Spleen (tissue), 11 donors: ENCODE measurements around the gene LRRC4C. TPM values are rescaled to one million over a fixed set of nuclear protein-coding genes. Genes with fewer than 3 reads are reported as not detected.

Experiments
- DNase-seq: peaks from one replicate; pipeline ENCODE4 v3.0.0-alpha.2; 2020
- H3K27ac ChIP-seq, 8 donors: fragments of 200-600 bp; sonication (generic) in 7 of 8; 1 replicate in 4 of 8; 2 replicates in 4 of 8; pipeline versions ENCODE4 v1.5.0 to v1.8.0; 2016 to 2021; ENCODE audit warnings: inconsistent platforms in 4 of 8, mild to moderate bottlenecking in 4 of 8, moderate library complexity in 1 of 8
- H3K27me3 ChIP-seq, 7 donors: fragments of 200-600 bp; sonication (generic) in 6 of 7; replicated peaks in 1 of 7; 1 replicate in 4 of 7; 2 replicates in 3 of 7; pipeline versions ENCODE4 v1.5.0 to v1.8.0; 2016 to 2021; ENCODE audit warnings: inconsistent platforms in 3 of 7, mild to moderate bottlenecking in 1 of 7
- H3K36me3 ChIP-seq, 6 donors: fragments of 200-600 bp; sonication (generic) in 5 of 6; 1 replicate in 4 of 6; 2 replicates in 2 of 6; pipeline versions ENCODE4 v1.5.0 to v1.8.0; 2016 to 2021; ENCODE audit warnings: inconsistent platforms in 2 of 6
- H3K4me1 ChIP-seq, 6 donors: fragments of 200-600 bp; sonication (generic) in 5 of 6; 1 replicate in 3 of 6; 2 replicates in 3 of 6; pipeline versions ENCODE4 v1.5.0 to v1.8.0; 2016 to 2021; ENCODE audit warnings: inconsistent platforms in 3 of 6
- H3K4me3 ChIP-seq, 8 donors: fragments of 200-600 bp; sonication (generic) in 7 of 8; 1 replicate in 4 of 8; 2 replicates in 4 of 8; pipeline versions ENCODE4 v1.5.0 to v1.8.0; 2016 to 2021; ENCODE audit warnings: inconsistent platforms in 4 of 8, mild to moderate bottlenecking in 4 of 8, moderate library complexity in 2 of 8
- H3K9me3 ChIP-seq, 8 donors: fragments of 200-600 bp; sonication (generic) in 7 of 8; 1 replicate in 4 of 8; 2 replicates in 4 of 8; pipeline versions ENCODE4 v1.5.0 to v1.8.0; 2016 to 2021; ENCODE audit warnings: inconsistent platforms in 4 of 8
- CTCF ChIP-seq, 11 experiments: fragments of 200-600 bp in 7 of 11; fragments of 450-650 bp in 4 of 11; sonication (generic) in 4 of 11; IDR thresholded peaks in 8 of 11; conservative IDR thresholded peaks in 3 of 11; 1 replicate in 7 of 11; 2 replicates in 4 of 11; pipeline versions ENCODE4 v1.4.0 to v1.8.0; 2016 to 2021; ENCODE audit warnings: antibody characterized with exemption in 11 of 11, inconsistent platforms in 4 of 11, mild to moderate bottlenecking in 1 of 11
- POLR2A ChIP-seq, 3 donors: fragments of 450-650 bp; IDR thresholded peaks; one replicate each; pipeline ENCODE4 v1.5.1; 2017; ENCODE audit warnings: antibody characterized with exemption in 3 of 3, mild to moderate bottlenecking in 1 of 3
- POLR2AphosphoS5 ChIP-seq, 3 donors: sonication (generic); formaldehyde crosslinking; IDR thresholded peaks; one replicate each; pipeline ENCODE4 v1.5.1; 2017; ENCODE audit warnings: antibody characterized with exemption in 3 of 3
- WGBS, 5 donors: extraction: QIAGEN DNeasy Blood & Tissue Kit in 3 of 5; methylation state at CpG; one replicate each; pipeline versions ENCODE4 v1.1.5 to v1.1.7; 2013 to 2018; 5-methylcytosine and 5-hydroxymethylcytosine counted together
- intact Hi-C: fragments of 100-400 bp; cut with DNase I; formaldehyde crosslinking; loops from one replicate; pipeline ENCODE4 v1.15.0; 2023; ENCODE audit warnings: low total_unique reads
- polyA plus RNA-seq, 3 donors: library from polyadenylated mRNA; stranded (reverse); fragments of 200-250 nt; gene quantifications; one replicate each; pipeline ENCODE4 v1.2.1, GENCODE V29; 2013
- total RNA-seq, 7 donors: library from RNA; depleted of rRNA in 3 of 7; stranded (reverse); fragments of >200 nt in 3 of 7; fragmentation: NEBNext Ultra II Directional in 4 of 7; extraction: Animal tissue kit (Norgen Biotek cat#: 25700) in 4 of 7; gene quantifications; one replicate each; pipeline versions ENCODE4 v1.1.0 to v1.2.1, GENCODE V29; 2016 to 2021
- donor health status: healthy with polysubstance abuse.
- donor health status: DM: no; HTN: no; CAD: no; lungs with moderate emphysema.
- donor health status: DM: no; HTN: no; CAD: no.
- donor health status: Bipolar disorder and iron deficiency.
- donor health status: healthy.
- donor health status: DM: no; HTN: no; CAD: no.
- donor health status: DM: yes; HTN: yes; CAD: no.

Gene LRRC4C
- total and polyA plus RNA-seq, 10 donors: 0.15 to 8.9 (median 1.9) TPM

DNA sequence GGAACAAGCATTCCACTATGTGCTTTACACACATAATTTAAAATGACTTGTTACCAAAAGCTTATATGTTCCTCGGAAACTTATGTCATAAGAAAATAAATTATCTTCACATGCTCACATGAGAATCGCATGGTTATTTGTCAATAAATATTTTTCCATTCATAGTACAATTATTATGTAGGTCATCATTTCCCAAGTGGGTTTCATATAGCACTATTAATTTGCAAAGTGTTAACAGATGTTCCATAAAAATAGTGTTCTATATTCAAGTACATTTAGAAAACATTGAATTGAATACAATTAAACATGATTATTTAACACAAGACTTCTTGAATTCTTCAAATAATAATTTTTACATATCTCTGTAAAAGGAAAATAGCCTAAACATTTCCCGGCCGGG lies 23.9 kb downstream of the LRRC4C start:
- DNase-seq: no peak
- no peak for TF ChIP-seq POLR2A (IDR thresholded peaks at IDR 0.05)
- TF ChIP-seq POLR2AphosphoS5 (IDR thresholded peaks at IDR 0.05): no peak
- no peak for TF ChIP-seq CTCF (IDR thresholded peaks at IDR 0.05 in 8 of 11, conservative IDR thresholded peaks at IDR 0.05 in 3 of 11)
- 80 to 93% (median 88%) methylated on average over 4 of the region's 4 CpGs for WGBS, 5 donors
- Histone ChIP-seq H3K4me1 (no peaks in the 10 kb centered on the region), H3K4me3 (no peak overlapping the region), H3K9me3 (peaks cover 0 to 7% (median 0%) of the 10 kb centered on the region in 8 donors), H3K36me3 (no peaks in the 10 kb centered on the region), H3K27ac (no peak overlapping the region), H3K27me3 (no peaks in the 10 kb centered on the region)
- intact Hi-C loops: no loop called here

DNA sequence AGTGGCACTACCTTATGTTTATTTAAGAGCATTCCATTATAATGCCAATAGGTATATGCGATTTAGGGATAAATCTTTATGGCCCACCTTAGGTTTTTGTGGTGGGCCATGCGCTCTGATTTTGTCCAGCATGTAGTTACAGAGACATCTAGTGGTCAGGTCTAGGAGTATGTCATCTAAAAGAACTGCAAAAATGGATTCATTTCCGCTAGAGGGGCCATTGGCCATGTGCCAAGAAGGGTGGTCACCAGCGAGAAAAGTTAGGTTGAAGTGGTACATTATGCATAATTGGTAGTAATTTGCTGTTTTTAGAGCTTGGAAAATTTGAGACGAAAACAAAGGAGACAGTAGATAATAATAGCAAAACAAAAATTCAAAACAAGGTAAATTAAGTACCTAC lies 27.7 kb downstream of the LRRC4C start:
- DNase-seq: no peak
- intact Hi-C loops: no loop called here
- Histone ChIP-seq H3K4me1 (no peaks in the 10 kb centered on the region), H3K4me3 (no peak overlapping the region), H3K27ac (no peak overlapping the region), H3K9me3 (no peaks in the 10 kb centered on the region), H3K27me3 (no peaks in the 10 kb centered on the region), H3K36me3 (no peaks in the 10 kb centered on the region)
- TF ChIP-seq POLR2A (IDR thresholded peaks at IDR 0.05) (no peak), CTCF (IDR thresholded peaks at IDR 0.05 in 8 of 11, conservative IDR thresholded peaks at IDR 0.05 in 3 of 11) (peak in 3 of 11 experiments; percentile 13 to 27 (median 26))
- WGBS, 5 donors: 54 to 68% (median 60%) methylated on average over 5 of the region's 5 CpGs

DNA sequence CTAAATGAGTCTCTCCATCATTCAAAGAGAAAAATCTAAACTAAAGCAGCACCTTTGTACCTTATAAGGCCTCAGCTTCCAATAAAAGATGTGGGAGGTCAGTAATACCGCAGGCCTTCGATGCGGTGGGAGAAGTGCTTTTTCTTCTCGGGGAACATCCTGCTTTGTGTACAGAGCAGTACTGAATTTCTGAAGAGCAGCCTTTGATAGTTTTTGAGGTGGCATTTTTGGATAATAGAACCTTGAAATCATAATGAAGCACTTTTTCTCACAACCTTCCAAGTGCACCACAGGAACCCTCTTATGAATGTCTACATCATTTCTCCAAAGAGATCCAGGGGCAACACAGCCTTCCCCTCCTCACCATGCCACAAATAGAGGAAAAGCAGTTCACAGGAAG lies 39.6 kb downstream of the LRRC4C start:
- 92 to 95% (median 93%) methylated on average over 4 of the region's 4 CpGs for WGBS, 5 donors
- no peak for TF ChIP-seq POLR2A (IDR thresholded peaks at IDR 0.05)
- no peak for TF ChIP-seq POLR2AphosphoS5 (IDR thresholded peaks at IDR 0.05)
- TF ChIP-seq CTCF (IDR thresholded peaks at IDR 0.05 in 8 of 11, conservative IDR thresholded peaks at IDR 0.05 in 3 of 11): no peak
- no peak for DNase-seq

GRCh38 chr11:41414771-41415440 lies 44.5 kb downstream of the LRRC4C start:
- no peak for DNase-seq
- H3K27me3 ChIP-seq: no peaks in the 10 kb centered on the region
- intact Hi-C loops: no loop called here
- H3K4me3 ChIP-seq: no peak overlapping the region
- no peaks in the 10 kb centered on the region for H3K36me3 ChIP-seq
- TF ChIP-seq CTCF (IDR thresholded peaks at IDR 0.05 in 8 of 11, conservative IDR thresholded peaks at IDR 0.05 in 3 of 11): no peak
- TF ChIP-seq POLR2AphosphoS5 (IDR thresholded peaks at IDR 0.05): no peak
- TF ChIP-seq POLR2A (IDR thresholded peaks at IDR 0.05): no peak
- 67 to 75% (median 67%) methylated on average over 4 of the region's 4 CpGs for WGBS, 5 donors
- H3K27ac ChIP-seq: no peak overlapping the region
- peaks cover 0 to 4% (median 0%) of the 10 kb centered on the region in 8 donors for H3K9me3 ChIP-seq
- no peaks in the 10 kb centered on the region for H3K4me1 ChIP-seq

More for the DNA sequence above, 39.6 kb downstream of the LRRC4C start:
- H3K4me3 ChIP-seq: no peak overlapping the region
- no peaks in the 10 kb centered on the region for H3K27me3 ChIP-seq
- no peaks in the 10 kb centered on the region for H3K4me1 ChIP-seq
- H3K9me3 ChIP-seq: no peaks in the 10 kb centered on the region
- H3K36me3 ChIP-seq: no peaks in the 10 kb centered on the region
- intact Hi-C loops: no loop called here
- H3K27ac ChIP-seq: no peak overlapping the region
